ENCODE measurements around the gene RRP9.

RRP9 gene

GRCh38 chr3:51896607-51897305, 44.9 kb downstream of the RRP9 start:
- DNase-seq: no peak

GRCh38 chr3:51894939-51895338, 46.8 kb downstream of the RRP9 start:
- DNase-seq: no peak

DNA sequence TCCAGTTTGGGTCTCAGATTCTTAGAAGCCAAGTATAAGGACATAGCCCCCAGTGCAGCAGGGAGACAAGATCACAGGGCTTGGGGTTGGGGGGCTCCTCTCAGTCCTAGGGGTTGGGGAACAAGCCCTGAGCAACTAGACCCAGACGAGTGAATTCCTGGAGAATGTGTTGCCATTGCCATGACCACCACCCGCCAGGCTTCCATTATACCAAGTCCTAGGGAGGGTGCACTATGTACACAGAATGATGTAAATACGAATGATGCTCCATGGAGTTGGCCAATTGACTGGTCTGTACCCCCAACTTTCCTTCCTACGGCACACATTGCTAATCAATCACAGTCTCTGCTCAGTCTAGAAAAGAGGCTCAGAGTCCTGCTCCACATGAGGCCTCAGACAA, 47.3 kb downstream of the RRP9 start:
- no peak for DNase-seq

GRCh38 chr3:51891242-51892039, 50.3 kb downstream of the RRP9 start:
- no peak for DNase-seq

DNA sequence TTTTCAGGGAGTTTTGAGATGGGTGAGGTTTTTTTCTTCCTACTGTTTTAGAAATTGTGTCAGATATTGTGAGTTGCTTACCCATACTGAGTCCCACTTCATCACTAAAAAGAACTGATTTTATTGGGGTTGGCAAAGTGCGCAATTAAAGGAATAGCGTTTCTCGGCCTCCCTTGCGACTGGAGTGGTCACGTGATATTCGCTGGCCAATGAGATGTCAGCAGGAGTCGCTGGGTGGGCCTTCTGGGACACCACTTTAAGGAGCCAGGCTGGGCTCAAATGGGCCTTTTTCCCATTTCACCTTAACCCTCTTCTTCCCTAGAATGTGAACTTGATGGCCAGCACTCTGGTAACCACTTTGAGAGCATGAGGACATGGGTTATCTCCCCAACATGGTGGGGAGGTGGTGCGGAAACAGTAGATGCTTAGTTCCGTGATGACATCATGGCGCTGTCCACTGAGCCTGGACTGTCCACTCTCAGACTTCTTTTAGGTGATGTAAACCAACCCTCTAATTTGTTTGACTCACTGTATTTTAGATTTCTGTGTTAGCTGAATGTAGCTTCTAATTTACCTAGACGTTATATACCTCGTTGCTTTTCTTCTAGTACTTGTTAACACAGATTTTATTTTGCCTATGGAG, 53.1 kb downstream of the RRP9 start:
- DNase-seq: no peak

DNA sequence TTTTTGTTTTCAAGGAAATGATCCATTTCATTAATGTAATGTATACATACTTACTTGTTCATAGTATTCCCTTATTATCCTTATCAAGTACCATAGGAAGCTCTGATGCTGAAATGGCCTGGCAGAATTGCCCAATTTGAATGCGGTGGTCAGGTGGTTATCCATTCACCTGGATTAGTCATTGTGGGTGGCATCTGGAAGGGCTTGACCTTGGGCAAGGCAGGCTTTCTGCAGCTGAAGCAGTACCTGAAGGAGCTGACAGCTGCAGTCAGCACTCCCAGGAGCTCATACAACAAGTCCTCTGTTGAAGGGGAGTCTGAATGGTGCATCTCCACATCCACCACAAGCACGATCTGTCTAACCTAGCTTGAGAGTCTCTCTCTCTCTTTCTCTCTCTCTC, 54.1 kb downstream of the RRP9 start:
- no peak for DNase-seq

GRCh38 chr3:51886447-51886846, 55.3 kb downstream of the RRP9 start:
- DNase-seq: no peak

All from stimulated activated CD8-positive, alpha-beta memory T cell treated with anti-CD3 and anti-CD28 coated beads, Interleukin-4, amount 100 ng/mL, for 48 hours (primary cell).